Neural progenitor cell (in vitro differentiated cells): ENCODE results near the gene UGT1A6.

ENCODE experiments used
- EZH2 ChIP-seq: fragments of 200-600 bp; sonication (generic); IDR thresholded peaks from 2 replicates; pipeline ENCODE4 v1.6.1; 2017; ENCODE audit warnings: antibody characterized with exemption, mild to moderate bottlenecking, moderate library complexity
- EZH2phosphoT487 ChIP-seq: fragments of 200-600 bp; sonication (generic); IDR thresholded peaks from 2 replicates; pipeline ENCODE4 v1.6.1; 2017; ENCODE audit warnings: antibody characterized with exemption
- TF ChIP-seq, protein P1 (sequence below): fragments of 200-600 bp; sonication (generic); IDR thresholded peaks from 2 replicates; pipeline ENCODE4 v1.5.1; 2017; ENCODE audit warnings: antibody characterized with exemption, mild to moderate bottlenecking

DNA sequence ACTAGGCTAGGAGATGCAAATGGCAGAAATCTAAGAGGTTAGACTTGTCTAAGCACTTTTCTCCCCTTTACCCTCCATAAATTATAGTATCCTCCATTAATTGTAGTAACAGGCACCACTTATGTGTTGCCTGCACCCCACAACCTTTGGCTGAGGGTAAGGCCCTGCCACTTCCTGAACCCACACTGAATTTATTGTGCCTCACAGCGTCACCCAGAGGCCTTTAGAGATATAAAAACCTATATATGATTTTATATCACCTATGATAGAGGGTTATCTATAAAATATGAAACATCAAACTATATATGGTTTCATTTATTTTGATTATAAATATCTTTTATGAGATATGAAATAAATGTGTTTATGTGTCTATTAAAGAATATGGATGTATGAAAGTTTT lies 18.4 kb upstream of the UGT1A6 start:
- TF ChIP-seq, protein P1, sequence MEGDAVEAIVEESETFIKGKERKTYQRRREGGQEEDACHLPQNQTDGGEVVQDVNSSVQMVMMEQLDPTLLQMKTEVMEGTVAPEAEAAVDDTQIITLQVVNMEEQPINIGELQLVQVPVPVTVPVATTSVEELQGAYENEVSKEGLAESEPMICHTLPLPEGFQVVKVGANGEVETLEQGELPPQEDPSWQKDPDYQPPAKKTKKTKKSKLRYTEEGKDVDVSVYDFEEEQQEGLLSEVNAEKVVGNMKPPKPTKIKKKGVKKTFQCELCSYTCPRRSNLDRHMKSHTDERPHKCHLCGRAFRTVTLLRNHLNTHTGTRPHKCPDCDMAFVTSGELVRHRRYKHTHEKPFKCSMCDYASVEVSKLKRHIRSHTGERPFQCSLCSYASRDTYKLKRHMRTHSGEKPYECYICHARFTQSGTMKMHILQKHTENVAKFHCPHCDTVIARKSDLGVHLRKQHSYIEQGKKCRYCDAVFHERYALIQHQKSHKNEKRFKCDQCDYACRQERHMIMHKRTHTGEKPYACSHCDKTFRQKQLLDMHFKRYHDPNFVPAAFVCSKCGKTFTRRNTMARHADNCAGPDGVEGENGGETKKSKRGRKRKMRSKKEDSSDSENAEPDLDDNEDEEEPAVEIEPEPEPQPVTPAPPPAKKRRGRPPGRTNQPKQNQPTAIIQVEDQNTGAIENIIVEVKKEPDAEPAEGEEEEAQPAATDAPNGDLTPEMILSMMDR, result no peak
- TF ChIP-seq EZH2 (no peak), EZH2phosphoT487 (no peak)
